HUDEP-2 (cell line): ENCODE results near the gene AHSA1.
"Not testable (repeated sequence)": the region's sequence is repeated elsewhere in the genome, so short reads cannot be mapped to it uniquely, and the experiment has no call there.

ENCODE experiments used
- DNase-seq, 76 experiments: peaks; one replicate each; lab custom pipeline; 2025; ENCODE audit not compliant: unreplicated experiment in 76 of 76; lab: John Stamatoyannopoulos, UW

The AHSA1 gene

DNA sequence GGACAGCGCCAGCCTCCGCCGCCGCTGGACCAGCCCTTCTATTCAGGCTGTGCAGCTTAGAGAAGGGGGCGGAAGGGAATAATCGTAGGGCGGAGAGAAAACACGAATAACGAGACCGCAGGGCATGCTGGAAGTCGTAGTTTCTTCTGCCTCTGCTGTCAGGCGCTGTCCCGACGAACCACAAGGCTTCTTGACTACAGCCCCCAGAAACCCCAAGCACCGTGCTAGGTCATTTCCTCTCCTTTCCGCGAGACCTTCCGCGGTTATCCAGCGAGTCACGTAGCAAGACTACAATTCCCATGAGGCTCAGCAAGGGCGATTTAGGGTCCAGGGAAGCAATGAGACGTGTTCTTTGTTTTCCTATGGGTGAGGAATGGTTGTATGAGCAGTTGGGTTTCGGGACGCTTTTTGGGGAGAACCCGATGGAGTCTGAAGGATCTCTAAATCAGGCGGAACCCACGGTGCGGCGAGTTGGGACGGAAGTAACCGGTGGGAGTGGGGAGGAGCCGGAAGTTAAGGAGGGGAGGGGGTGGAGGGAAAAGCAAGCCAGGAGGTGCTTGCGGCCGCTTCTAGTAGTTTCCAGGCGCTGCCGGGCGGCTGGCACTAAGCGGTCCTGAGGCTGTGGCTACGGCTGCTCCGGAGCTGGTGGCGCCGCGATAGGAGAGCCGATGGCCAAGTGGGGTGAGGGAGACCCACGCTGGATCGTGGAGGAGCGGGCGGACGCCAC is at the start of gene AHSA1, which contains the start of gene VIPAS39:
TSS of gene AHSA1 (plus strand) at position 572 of the 727 bp plus-strand sequence. CDS start at position 669, 97 bp downstream.
TSS of gene VIPAS39 (minus strand) at position 80 of the 727 bp plus-strand sequence. CDS start 3,499 bp downstream, outside the sequence.
- DNase-seq, result peak; percentile 66 to 98 (median 93)

DNA sequence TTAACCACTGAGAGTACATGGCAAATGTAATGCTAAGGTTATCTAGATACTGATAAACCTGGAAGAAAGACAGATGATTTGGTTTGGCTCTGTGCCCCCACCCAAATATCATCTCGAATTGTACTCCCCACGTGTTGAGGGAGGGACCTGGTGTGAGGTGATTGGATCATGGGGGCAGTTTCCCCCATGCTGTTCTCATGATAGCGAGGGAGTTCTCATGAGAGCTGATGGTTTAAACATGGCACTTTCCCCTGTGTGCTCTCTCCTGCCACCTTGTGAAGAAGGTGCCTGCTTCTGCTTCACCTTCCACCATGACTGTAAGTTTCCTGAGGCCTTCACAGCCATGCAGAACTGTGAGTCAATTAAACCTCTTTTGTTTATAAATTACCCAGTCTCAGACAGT is 48.8 kb upstream of the AHSA1 start:
- DNase-seq, result peak in 71 of 76 experiments; percentile 8 to 85 (median 63)

DNA sequence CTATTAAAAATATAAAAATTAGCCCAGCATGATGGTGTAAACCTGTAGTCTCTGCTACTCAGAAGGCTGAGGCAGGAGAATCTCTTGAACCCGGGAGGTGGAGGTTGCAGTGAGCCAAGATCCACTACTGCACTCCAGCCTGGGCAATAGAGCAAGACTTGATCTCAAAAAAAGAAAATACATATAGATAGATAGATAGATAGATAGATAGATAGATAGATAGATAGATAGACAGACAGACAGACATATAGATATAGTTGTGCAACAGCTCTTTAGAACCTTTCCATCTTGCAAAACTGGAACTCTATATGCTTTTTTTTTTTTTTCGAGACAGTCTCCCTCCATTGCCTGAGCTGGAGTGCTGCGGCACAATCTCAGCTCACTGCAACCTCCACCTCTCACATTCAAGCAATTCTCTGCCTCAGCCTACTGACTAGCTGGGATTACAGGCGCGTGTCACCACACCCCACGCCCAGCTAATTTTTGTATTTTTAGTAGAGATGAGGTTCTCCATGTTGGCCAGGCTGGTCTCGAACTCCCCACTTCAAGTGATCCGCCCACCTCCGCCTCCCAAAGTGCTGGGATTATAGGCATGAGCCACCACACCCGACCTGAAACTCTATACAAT is 42.4 kb upstream of the AHSA1 start:
- not testable (repeated sequence) for DNase-seq

DNA sequence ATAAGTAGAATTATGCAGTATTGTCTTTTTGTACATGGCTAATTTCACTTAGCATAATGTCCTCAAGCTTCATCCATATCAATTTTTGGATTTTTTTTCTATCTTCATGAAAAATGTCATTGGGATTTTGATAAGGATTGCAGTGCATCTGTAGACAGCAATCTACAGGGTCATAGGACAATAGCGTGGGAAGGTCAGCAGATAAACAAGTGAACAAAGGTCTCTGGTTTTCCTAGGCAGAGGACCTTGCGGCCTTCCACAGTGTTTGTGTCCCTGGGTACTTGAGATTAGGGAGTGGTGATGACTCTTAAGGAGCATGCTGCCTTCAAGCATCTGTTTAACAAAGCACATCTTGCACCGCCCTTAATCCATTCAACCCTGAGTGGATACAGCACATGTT is 41.8 kb upstream of the AHSA1 start:
- DNase-seq, result not testable (repeated sequence)

DNA sequence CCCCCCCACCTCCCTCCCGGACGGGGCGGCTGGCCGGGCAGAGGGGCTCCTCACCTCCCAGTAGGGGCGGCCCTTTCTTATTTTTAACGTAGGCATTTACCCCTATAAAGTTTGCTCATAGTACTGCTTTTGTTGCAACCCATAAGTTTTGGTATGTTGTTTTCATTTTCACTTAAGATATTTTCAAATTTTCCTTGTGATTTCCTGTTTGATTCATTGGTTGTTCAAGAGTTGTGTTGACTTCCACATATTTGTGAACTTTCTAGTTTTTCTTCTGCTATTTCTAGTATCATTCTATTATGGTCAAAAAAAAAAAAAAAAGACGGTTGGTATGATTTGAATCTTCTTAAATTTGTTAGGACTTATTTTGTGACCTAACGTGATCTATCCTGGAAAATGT is 41.1 kb upstream of the AHSA1 start:
- no peak for DNase-seq

DNA sequence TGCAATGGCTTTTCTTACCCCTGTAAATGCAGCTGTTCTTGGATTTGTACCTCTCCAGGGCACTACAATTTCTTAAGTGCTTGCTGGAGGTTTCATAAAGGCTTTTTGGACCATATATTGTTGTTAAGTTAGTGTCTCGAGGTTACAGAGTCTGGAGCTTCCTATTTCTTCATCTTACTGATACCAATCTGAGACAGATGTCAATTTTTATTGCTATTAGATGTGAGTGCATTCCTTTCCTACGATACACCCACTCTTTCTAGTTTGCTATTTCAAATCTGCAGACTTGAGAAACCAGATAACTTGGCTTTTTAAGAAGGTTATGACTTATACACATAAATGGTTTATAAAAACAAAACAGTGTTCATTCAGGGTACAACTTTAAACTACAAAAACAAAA is 36.7 kb upstream of the AHSA1 start:
- DNase-seq, result no peak

DNA sequence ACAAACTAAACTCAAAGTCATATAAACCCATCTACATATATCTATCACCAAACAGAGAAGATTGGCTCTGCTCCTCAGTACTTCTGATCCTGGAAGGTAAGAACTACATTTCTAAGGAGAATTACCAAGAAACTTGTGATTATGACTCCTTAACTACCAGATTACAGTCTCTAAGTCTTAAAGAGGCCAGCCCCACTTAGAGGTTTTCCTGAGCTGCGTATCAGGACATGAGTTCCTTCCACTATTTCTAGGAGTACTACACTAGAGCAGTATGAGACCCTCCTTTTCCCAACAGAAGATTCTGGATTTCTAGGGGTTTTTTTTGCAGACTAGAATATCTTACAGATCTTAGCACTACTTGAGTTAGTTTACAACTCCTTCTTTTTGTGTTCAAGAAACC is 34.5 kb upstream of the AHSA1 start, which contains the start of gene NOXRED1:
TSS of gene NOXRED1 (minus strand) at position 101 of the 400 bp plus-strand sequence. CDS start 634 bp downstream, outside the sequence.
- no peak for DNase-seq

DNA sequence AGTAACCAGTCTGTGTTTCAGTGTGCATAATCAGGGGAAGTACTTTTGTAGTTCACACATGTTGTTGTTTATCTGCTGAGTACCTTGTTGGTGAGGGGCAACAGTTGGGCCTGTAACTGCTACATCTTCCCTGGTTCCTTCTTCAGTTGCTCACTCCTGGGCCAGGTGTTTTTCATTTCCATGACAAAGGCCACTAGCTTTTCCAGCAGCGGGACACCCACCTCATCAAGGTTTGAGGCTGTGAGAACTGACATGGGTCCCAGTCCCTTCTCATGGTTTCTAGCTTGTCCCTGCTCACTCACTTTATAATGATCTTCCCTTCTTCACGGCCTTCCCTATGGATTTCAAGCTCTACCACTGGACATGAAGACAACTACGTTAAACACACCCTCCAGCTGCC is 33.0 kb upstream of the AHSA1 start:
- no peak for DNase-seq

DNA sequence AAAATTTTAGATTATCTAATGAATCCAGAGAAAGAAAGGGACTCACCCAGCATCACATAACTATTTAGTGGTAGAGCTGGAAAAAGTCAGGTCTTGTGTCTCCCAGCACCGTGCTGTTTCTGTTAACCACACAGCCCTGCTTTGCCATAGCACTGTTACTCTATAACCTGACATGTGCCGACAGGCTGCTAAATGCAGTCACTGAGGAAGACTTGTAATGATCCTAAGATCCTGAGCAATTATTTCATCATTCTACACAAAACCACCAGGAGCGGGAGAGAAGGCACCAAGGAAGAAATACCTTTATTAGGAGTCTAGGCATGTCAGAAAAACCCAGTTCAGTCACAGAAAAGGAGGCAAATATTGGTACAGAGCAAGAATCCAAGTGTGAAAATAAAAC is 31.5 kb upstream of the AHSA1 start:
- no peak for DNase-seq

DNA sequence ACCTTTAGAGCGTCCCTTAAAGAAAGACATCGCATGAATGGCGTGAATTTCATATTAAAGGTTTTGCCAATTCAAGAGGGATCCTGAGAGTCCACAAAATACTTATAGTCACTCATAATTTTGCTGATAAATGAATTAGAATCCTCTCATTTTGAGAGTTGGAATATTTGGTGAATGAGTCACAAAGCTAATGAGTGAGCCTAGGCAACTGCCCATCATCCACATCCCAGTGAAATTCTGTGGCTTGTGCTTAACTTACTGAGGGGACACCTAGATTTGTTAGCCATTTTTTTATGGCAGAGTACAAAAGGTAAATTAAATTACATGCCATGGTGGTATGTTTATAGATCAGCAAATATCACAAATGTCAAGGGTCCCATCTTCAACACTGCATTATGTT is 21.9 kb upstream of the AHSA1 start:
- no peak for DNase-seq

DNA sequence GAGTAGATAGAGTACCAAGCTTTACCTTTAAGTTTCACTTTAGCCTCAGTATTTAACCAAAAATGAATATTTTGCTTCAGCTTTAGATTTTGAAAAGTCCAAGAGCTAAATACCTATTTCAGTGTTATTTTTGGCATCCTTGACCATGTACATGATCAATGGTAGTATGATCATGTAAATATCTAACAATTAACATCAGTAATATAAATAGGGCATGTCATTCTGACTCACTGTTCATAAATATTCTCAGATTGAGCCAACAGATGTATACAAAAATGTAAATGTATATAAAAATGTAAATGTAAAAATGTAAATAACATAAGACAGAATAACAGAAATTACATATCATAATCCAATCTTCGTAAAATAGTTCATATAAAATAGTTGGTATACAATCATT is 19.3 kb upstream of the AHSA1 start:
- no peak for DNase-seq

DNA sequence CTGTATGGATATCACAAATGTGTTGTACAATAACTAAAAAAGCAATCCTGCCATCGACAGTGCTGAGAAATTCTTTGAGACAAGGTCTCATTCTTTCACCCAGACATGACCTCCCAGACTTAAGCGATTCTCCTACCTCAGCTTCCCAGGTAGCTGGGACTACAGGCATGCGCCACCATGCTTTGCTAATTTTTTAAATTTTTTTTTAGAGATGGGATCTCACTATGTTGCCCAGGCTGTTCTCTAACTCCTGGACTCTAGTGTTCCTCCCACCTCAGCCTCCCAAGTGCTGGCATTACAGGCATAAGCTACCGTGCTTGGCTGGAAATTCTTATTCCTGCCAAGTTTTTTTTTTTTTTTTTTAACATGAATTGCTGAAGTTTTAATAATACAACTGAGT is 18.0 kb upstream of the AHSA1 start:
- no peak for DNase-seq

DNA sequence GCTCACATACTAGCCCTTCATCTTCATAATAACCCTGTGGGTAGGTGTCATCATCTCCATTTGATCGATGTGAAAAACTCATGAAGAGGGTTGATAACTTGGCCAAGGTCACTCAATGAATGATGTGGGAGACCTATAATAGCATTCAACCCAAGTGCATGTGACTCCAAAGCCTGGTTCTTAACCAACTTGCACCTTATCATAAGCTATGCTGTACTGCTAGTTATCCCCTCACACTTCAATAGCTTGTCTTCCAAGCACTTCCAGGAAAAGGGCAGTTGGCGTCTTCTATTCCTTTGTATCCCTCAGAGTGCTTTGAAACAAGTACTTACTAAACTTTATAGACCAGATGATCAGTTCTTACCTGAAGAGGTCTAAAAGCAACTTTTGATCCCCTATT is 15.7 kb upstream of the AHSA1 start:
- DNase-seq, result no peak

DNA sequence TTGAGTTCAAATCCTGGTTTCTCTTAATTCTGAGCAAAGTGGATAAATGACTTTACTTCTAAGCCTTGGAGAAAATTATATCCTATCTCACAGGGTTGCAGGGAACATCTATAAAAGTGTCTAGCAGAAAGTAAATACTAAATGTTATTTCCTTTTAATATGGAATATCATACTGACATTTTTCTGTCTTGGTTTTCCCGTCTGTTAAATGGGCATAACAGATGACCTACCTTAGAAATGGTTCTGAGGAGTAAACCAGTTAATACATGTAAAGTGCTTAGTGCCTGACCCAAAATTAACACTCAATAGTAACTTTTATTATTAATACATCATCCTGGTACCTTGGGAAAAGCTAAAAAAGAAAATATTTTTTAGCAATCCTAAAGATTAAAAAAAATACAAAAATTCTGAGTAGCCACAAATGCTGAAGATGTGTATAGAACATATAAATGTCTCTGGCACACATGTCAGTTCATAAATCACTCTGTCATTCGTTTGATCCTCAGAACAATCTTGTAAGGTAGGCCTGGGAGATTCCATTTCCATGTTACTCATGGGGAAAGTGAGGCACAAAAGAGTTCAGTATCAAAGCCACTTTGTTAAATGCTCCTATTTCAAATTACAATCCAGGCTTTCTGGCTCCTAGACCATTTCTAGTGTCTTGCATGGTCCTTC is 1.8 kb upstream of the AHSA1 start:
- DNase-seq, result no peak

DNA sequence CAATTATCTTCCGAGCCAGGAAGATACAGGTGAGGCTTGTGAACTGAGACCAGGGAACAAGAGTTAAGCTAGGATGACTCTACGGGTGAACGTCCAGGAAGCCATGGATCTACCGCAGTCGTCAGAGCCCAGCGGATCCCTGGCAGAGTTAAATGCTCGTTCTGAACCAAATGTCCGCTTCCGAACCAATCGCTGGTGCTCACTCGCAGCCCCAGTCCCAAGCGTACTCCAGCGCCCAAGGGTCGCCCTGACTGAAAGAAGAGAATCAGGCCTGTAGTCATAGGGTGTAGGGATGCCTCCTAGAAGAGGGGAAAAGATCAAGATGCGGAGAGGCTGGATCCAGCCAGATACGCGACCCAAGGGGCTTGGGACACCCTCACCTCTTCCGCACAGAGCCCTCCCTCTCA is 775 bp upstream of the AHSA1 start:
- peak in 2 of 76 experiments; percentile 23 to 51 for DNase-seq

DNA sequence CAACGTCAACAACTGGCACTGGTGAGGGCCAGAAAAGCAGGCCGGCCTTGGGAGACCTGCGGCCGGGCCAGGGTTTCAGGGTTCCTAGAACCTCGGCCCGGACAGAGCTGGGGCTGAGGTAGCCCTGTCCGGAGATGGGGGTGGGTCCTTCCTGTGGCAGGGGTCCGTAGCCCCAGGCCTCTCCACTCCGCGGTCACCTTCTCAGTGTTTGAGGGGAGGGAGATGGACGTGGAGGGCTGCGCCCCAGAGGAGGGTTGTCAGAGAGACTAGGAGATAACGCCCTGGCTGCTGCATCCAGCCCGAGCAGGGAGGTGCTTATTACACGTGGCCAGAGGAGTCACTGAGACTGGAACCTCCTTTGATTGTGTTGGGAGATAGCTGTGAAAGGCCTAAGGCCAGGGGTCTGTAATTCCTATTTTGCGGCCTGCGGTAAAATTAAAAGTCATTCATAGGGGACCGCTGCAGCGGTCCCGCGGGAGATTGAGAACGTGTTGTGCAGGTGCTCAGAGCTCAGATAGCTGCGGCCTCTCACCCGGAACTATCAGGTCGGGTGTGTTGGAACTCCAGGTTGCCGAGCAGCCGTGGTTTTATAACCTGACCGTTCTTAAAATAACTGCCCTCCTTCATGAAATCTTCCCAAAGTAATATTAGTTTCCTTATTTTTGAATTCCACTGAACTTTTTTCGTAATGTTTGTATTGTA is 507 bp downstream of the AHSA1 start:
- DNase-seq, result peak in 73 of 76 experiments; percentile 10 to 82 (median 64)

DNA sequence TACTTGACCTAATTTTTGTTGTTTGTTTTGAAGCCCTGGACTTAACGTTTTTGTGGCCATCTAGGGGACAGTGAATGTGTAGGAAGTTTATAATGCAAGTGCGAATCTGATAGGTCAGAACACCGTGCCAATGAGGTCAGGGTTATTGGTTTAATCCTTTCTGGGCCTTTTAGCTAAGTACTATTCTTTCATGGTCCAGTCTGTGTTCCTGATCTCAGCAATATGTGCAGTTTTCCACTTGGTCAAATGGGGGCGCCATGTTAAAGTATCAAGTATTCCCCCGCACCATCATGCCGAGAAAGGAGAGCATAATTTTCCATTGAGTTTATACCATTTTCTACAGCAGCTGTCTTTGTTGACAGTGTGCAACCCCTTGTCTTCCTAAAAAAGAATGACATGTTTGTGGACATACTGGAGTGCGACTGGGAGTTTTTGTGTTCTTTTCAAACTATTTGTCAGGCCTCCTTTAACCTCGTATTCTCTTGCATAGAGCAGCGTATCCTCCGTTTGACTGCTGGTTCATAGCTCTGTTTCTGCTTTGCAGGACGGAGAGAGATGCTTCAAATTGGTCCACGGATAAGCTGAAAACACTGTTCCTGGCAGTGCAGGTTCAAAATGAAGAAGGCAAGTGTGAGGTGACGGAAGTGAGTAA is 1.3 kb downstream of the AHSA1 start:
- peak in 68 of 76 experiments; percentile 7 to 83 (median 46) for DNase-seq

DNA sequence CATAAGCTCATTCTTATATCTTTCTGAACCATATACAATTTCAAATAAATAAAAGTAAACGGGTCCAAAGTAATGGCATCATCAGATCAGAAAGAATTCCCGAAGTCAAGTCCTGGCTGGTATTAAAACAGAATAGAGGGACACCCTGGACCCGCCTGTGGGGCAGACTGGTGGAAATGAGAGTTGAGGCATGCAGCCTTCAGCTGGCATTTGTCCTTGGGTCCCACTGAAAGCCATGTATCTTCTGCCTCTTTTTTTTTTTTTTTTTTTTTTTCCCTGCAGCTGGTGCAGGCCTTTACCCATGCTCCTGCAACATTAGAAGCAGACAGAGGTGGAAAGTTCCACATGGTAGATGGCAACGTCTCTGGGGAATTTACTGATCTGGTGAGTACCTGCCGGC is 9.9 kb downstream of the AHSA1 start:
- no peak for DNase-seq

DNA sequence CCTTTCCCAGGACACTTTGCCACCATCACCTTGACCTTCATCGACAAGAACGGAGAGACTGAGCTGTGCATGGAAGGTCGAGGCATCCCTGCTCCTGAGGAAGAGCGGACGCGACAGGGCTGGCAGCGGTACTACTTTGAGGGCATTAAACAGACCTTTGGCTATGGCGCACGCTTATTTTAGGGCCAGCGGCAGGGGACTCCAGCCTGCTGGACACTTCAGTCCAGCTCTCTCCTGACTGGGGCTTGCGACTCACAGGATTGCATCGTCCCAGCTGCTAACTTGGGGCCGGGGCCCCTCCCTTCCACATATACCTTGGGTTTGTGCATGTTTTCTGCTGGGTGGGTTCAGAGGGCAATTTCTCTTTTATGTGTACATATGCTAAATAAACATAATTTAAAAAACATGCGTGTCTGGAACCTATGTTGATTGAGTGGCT is 11.2 kb downstream of the AHSA1 start:
- no peak for DNase-seq

DNA sequence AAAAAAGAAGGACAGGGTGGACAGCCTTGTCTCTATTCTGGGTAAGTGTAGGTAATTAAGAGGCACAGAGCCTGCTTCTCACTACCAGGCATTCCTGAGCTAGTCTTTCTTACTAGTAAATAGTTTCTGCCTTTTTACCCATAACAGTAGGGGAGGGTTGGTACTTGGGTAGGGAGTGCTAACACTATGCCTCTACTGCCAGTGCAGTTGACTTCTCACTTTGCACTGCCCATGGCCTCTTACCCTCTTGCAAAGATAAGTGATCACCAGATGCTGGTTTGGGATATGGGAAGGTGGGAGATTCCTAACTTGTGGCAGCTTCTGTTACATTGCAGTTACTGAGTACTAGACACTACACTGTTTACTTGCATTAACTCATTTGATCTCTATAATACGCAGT is 11.6 kb downstream of the AHSA1 start:
- DNase-seq, result peak in 1 of 76 experiments; percentile 20
